GM12878 (cell line): ENCODE results near the gene ARL15. TPM values are rescaled to one million over a fixed set of nuclear protein-coding genes. Genes with fewer than 3 reads are reported as not detected.

Experiments
- ATAC-seq: fragments of 200-7000 bp; cut with Tn5 transposase; 3 replicates; pipeline ENCODE4 v1.9.1; 2020; ENCODE audit warnings: mild to moderate bottlenecking, moderate library complexity
- BruUV-seq: library from RNA; stranded (reverse); fragments of 400-500 nt; replicated peaks from 2 replicates; lab custom pipeline; 2021; lab: Mats Ljungman, UMichigan
- CTCF ChIA-PET: fragments of 300-600 bp; sonication (Branson Sonifier 250); formaldehyde crosslinking; extraction: SDS; loops from one replicate; lab custom pipeline; 2021; ENCODE audit warnings: inconsistent platforms; lab: Yijun Ruan, JAX
- POLR2A ChIA-PET: fragments of 350-600 bp; formaldehyde crosslinking; extraction: SDS; loops from one replicate; lab custom pipeline; 2021; ENCODE audit warnings: inconsistent platforms; lab: Charles Lee
- RAD21 ChIA-PET: fragments of 300-600 bp; sonication (Branson Sonifier 250); formaldehyde crosslinking; loops from one replicate; lab custom pipeline; 2023; ENCODE audit warnings: antibody characterized with exemption; ENCODE audit not compliant: unreplicated experiment; lab: Charles Lee
- SMC1A ChIA-PET: fragments of 300-600 bp; sonication (Branson Sonifier 250); formaldehyde crosslinking; loops from one replicate; lab custom pipeline; 2023; ENCODE audit not compliant: unreplicated experiment, uncharacterized antibody; lab: Charles Lee
- DNase-seq: peaks from one replicate; pipeline ENCODE4 v3.0.0-alpha.2; 2011; ENCODE audit warnings: low read depth, low spot score
- FAIRE-seq: peaks from 3 replicates; lab custom pipeline; 2011; peaks lifted over from hg19 to GRCh38; lab: Jason Lieb, UNC
- H2AFZ ChIP-seq: 2 replicates; pipeline ENCODE4 v1.6.0; 2011; ENCODE audit warnings: low read depth, low read length, control low read depth; ENCODE audit not compliant: control insufficient read depth
- H3K27ac ChIP-seq: 2 replicates; pipeline ENCODE4 v1.5.1; 2011; ENCODE audit warnings: control low read depth; ENCODE audit not compliant: control insufficient read depth, insufficient read depth
- H3K27me3 ChIP-seq, 2 experiments: replicated peaks in 1 of 2; 2 replicates each; pipeline versions ENCODE4 v1.6.0 to v1.6.1; 2011; ENCODE audit warnings: low read length in 1 of 2; ENCODE audit not compliant: control insufficient read depth in 2 of 2, insufficient read depth in 2 of 2
- H3K36me3 ChIP-seq, 2 experiments: 2 replicates each; pipeline ENCODE4 v1.5.1; 2011; ENCODE audit warnings: low read length in 1 of 2; ENCODE audit not compliant: control insufficient read depth in 2 of 2, insufficient read depth in 2 of 2
- H3K4me1 ChIP-seq: 2 replicates; pipeline ENCODE4 v1.6.1; 2011; ENCODE audit warnings: mild to moderate bottlenecking, low read length, moderate library complexity, mixed read lengths; ENCODE audit not compliant: control insufficient read depth, insufficient read depth
- H3K4me2 ChIP-seq: 2 replicates; pipeline ENCODE4 v1.6.0; 2011; ENCODE audit warnings: control low read depth; ENCODE audit not compliant: control insufficient read depth, insufficient read depth
- H3K4me3 ChIP-seq: fragments of 200-600 bp; sonication (generic); 2 replicates; pipeline ENCODE4 v1.5.1; 2016
- H3K79me2 ChIP-seq: 2 replicates; pipeline ENCODE4 v1.6.0; 2011; ENCODE audit warnings: low read length; ENCODE audit not compliant: control insufficient read depth, insufficient read depth
- H3K9ac ChIP-seq: 2 replicates; pipeline ENCODE4 v1.8.0; 2011; ENCODE audit warnings: low read length, control low read depth, mixed read lengths; ENCODE audit not compliant: control insufficient read depth, insufficient read depth
- H3K9me3 ChIP-seq: replicated peaks from 3 replicates; pipeline ENCODE4 v1.5.1; 2011; ENCODE audit warnings: mild to moderate bottlenecking, low read length; ENCODE audit not compliant: control insufficient read depth, insufficient read depth
- H4K20me1 ChIP-seq: 2 replicates; pipeline ENCODE4 v1.6.0; 2011; ENCODE audit not compliant: control insufficient read depth, insufficient read depth
- E2F8 ChIP-seq: fragments of 450-650 bp; IDR thresholded peaks from 2 replicates; pipeline ENCODE4 v1.6.1; 2018; ENCODE audit warnings: mild to moderate bottlenecking, low read depth, moderate library complexity; ENCODE audit not compliant: partially characterized antibody
- EZH2 ChIP-seq: IDR thresholded peaks from 2 replicates; pipeline ENCODE4 v1.6.1; 2012; ENCODE audit warnings: low read depth, mild to moderate bottlenecking, control low read depth, inconsistent platforms, low read length, borderline replicate concordance; ENCODE audit not compliant: control insufficient read depth
- HDGF ChIP-seq: fragments of 450-650 bp; IDR thresholded peaks from 2 replicates; pipeline ENCODE4 v1.6.1; 2016; ENCODE audit warnings: antibody characterized with exemption
- NFYA ChIP-seq: IDR thresholded peaks from 2 replicates; pipeline ENCODE4 v1.6.1; 2011; ENCODE audit warnings: low read depth, mild to moderate bottlenecking, low read length, improper control_type of control experiment, borderline replicate concordance
- STAT3 ChIP-seq: IDR thresholded peaks from 2 replicates; pipeline ENCODE4 v1.6.1; 2011; ENCODE audit warnings: low read depth, low read length, improper control_type of control experiment
- WGBS: methylation state at CpG from one replicate; pipeline ENCODE4 v1.1.6; 2016; ENCODE audit warnings: low lambda C conversion rate; ENCODE audit not compliant: insufficient replicate concordance, insufficient coverage; ENCODE audit errors: missing lambda C conversion rate; 5-methylcytosine and 5-hydroxymethylcytosine counted together
- in situ Hi-C: fragments of 300-500 bp; cut with MboI; formaldehyde crosslinking; loops from 9 replicates; pipeline ENCODE4 v1.14.3; 2018; ENCODE audit warnings: mixed read lengths
- intact Hi-C: fragments of 100-400 bp; cut with micrococcal nuclease; formaldehyde crosslinking; loops from one replicate; pipeline ENCODE4 v1.14.2; 2022; ENCODE audit not compliant: unreplicated experiment
- polyA plus RNA-seq, 11 experiments: library from polyadenylated mRNA; depleted of rRNA in 4 of 11; unstranded in 6 of 11; stranded (reverse) in 5 of 11; fragments of >200 nt; fragmentation: Nextera tagmentation in 4 of 11; fragmentation: Illumina TruSeq in 1 of 11; extraction: Ambion mirVana in 4 of 11; extraction: Trizol in 1 of 11; gene quantifications; 1 replicate in 1 of 11; 2 replicates in 10 of 11; pipeline versions ENCODE4 v1.2.1 to v1.2.3, GENCODE V29; 2011 to 2016; ENCODE audit warnings: inconsistent platforms in 2 of 11, missing spikeins in 2 of 11, low read depth in 1 of 11
- total RNA-seq, 4 experiments: library from RNA; depleted of rRNA in 3 of 4; stranded (reverse); fragments of >200 nt in 3 of 4; fragmentation: Illumina TruSeq in 1 of 4; extraction: Trizol in 1 of 4; gene quantifications; 2 replicates each; pipeline versions ENCODE4 v1.2.1 to v1.2.3, GENCODE V29; 2013 to 2021
- TF ChIP-seq, protein P1 (sequence below): fragments of 450-650 bp; IDR thresholded peaks from 2 replicates; pipeline ENCODE4 v1.6.1; 2017; ENCODE audit warnings: mild to moderate bottlenecking

Gene ARL15
- total and polyA plus RNA-seq, 10 of the 15 experiments (the other 5 are each of a cell fraction or from before 2014, with no cell fraction given), result 3.6 to 11.0 (median 7.7) TPM

GRCh38 chr5:53972314-53972713 lies 338.1 kb downstream of the ARL15 start:
- ChIA-PET POLR2A (no interaction called here), CTCF (no interaction called here), SMC1A (no interaction called here), RAD21 (no interaction called here)
- Histone ChIP-seq H3K36me3 (no peaks in the 10 kb centered on the region), H2AFZ (no peak overlapping the region), H3K27me3 (no peaks in the 10 kb centered on the region), H3K27ac (no peak overlapping the region), H3K79me2 (no peaks in the 10 kb centered on the region), H3K9ac (no peak overlapping the region), H3K4me3 (no peak overlapping the region), H3K9me3 (no peaks in the 10 kb centered on the region), H3K4me1 (no peaks in the 10 kb centered on the region), H3K4me2 (no peak overlapping the region), H4K20me1 (no peaks in the 10 kb centered on the region)
- no peak for TF ChIP-seq EZH2
- WGBS, result 98% methylated on average over 4 of the region's 4 CpGs
- FAIRE-seq (no peak), DNase-seq (no peak), ATAC-seq (no peak)
- in situ Hi-C loops (no loop called here), intact Hi-C loops (no loop called here)
- BruUV-seq, result no TSS peak

DNA sequence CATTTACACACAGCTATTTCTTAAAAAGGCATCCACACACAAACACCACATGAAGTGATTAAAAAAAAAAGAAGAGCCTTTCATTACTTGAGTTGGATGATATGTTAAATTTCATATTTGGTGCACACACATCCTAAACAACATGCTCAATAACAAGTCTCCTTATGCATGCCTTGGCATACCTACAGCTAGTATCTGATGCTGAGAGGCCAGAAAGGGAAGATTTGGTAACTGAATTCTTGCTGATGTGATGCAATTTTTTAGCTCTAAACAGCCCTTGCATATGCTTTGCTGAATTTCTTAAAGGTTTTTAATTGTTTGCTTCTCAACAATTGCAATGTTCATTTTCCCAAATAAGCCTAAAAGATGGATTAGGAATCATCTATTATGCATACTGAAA lies 338.8 kb downstream of the ARL15 start:
- no peak overlapping the region for H3K9ac ChIP-seq
- BruUV-seq, result no TSS peak
- no peak overlapping the region for H3K4me2 ChIP-seq
- no peaks in the 10 kb centered on the region for H3K36me3 ChIP-seq
- intact Hi-C loops (no loop called here), in situ Hi-C loops (no loop called here)
- H3K4me1 ChIP-seq, result no peaks in the 10 kb centered on the region
- ChIA-PET RAD21 (no interaction called here), POLR2A (no interaction called here), CTCF (no interaction called here), SMC1A (interaction anchor here (0.7 kb wide), 1 partner anchor 1075 kb away, joined by 3 read pairs; no protein-coding TSS in a partner anchor)
- FAIRE-seq, result no peak
- no peak for DNase-seq
- H3K27me3 ChIP-seq, result no peaks in the 10 kb centered on the region
- H3K9me3 ChIP-seq, result no peaks in the 10 kb centered on the region
- H3K4me3 ChIP-seq, result no peak overlapping the region
- no peak overlapping the region for H2AFZ ChIP-seq
- ATAC-seq, result no peak
- no peaks in the 10 kb centered on the region for H3K79me2 ChIP-seq
- TF ChIP-seq, protein P1, sequence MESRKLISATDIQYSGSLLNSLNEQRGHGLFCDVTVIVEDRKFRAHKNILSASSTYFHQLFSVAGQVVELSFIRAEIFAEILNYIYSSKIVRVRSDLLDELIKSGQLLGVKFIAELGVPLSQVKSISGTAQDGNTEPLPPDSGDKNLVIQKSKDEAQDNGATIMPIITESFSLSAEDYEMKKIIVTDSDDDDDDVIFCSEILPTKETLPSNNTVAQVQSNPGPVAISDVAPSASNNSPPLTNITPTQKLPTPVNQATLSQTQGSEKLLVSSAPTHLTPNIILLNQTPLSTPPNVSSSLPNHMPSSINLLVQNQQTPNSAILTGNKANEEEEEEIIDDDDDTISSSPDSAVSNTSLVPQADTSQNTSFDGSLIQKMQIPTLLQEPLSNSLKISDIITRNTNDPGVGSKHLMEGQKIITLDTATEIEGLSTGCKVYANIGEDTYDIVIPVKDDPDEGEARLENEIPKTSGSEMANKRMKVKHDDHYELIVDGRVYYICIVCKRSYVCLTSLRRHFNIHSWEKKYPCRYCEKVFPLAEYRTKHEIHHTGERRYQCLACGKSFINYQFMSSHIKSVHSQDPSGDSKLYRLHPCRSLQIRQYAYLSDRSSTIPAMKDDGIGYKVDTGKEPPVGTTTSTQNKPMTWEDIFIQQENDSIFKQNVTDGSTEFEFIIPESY, result no peak
- TF ChIP-seq HDGF (no peak), STAT3 (no peak), E2F8 (no peak), NFYA (no peak)
- no peak overlapping the region for H3K27ac ChIP-seq
- no peaks in the 10 kb centered on the region for H4K20me1 ChIP-seq
